Natural killer cell (primary cell): ENCODE data around the gene COLQ. TPM values are rescaled to one million over a fixed set of nuclear protein-coding genes. Genes with fewer than 3 reads are reported as not detected.
A peak's percentile ranks its signal among the peaks of the same experiment; 100 is the strongest.

Experiments used
- ATAC-seq, 3 donors: fragments of 150-1000 bp in 2 of 3; fragments of 200-7000 bp in 1 of 3; cut with Tn5 transposase; 1 replicate in 1 of 3; 2 replicates in 2 of 3; pipeline ENCODE4 v1.10.0; 2021; ENCODE audit warnings: mild to moderate bottlenecking in 2 of 3, moderate library complexity in 2 of 3
- DNase-seq, 2 donors: peaks; one replicate each; pipeline versions ENCODE4 v3.0.0 to v3.0.0-alpha.2; 2013 to 2021; ENCODE audit warnings: mixed read lengths in 1 of 2
- H3K27ac ChIP-seq: one replicate; pipeline ENCODE4 v1.5.1; 2013; ENCODE audit warnings: mild to moderate bottlenecking, low read length
- H3K27me3 ChIP-seq: one replicate; pipeline ENCODE4 v1.6.1; 2013; ENCODE audit warnings: low read length; ENCODE audit not compliant: control insufficient read depth, insufficient read depth
- H3K36me3 ChIP-seq: one replicate; pipeline ENCODE4 v1.6.1; 2013; ENCODE audit warnings: low read length; ENCODE audit not compliant: control insufficient read depth, insufficient read depth
- H3K4me1 ChIP-seq: one replicate; pipeline ENCODE4 v1.6.1; 2013; ENCODE audit warnings: low read length; ENCODE audit not compliant: control insufficient read depth, insufficient read depth
- H3K4me3 ChIP-seq: one replicate; pipeline ENCODE4 v1.5.1; 2013; ENCODE audit warnings: low read length
- H3K9me3 ChIP-seq: one replicate; pipeline ENCODE4 v1.6.1; 2013; ENCODE audit warnings: low read length; ENCODE audit not compliant: control insufficient read depth, insufficient read depth
- H3K27ac Mint-ChIP-seq, 2 donors: one replicate each; pipeline ENCODE4 v1.8.0; 2022; ENCODE audit warnings: mild to moderate bottlenecking in 2 of 2, mixed read lengths in 2 of 2, moderate library complexity in 1 of 2
- H3K27me3 Mint-ChIP-seq, 2 donors: one replicate each; pipeline ENCODE4 v1.8.0; 2022; ENCODE audit warnings: low read depth in 2 of 2, mixed read lengths in 2 of 2
- H3K36me3 Mint-ChIP-seq: one replicate; pipeline ENCODE4 v1.8.0; 2022; ENCODE audit warnings: mixed read lengths
- H3K4me1 Mint-ChIP-seq, 2 donors: one replicate each; pipeline ENCODE4 v1.8.0; 2022; ENCODE audit warnings: mixed read lengths in 2 of 2
- H3K4me3 Mint-ChIP-seq: one replicate; pipeline ENCODE4 v1.8.0; 2022; ENCODE audit warnings: mild to moderate bottlenecking, moderate library complexity, mixed read lengths
- H3K9me3 Mint-ChIP-seq, 2 donors: one replicate each; pipeline ENCODE4 v1.8.0; 2022; ENCODE audit warnings: mixed read lengths in 2 of 2
- WGBS: methylation state at CpG from one replicate; pipeline ENCODE4 v1.1.7; 2013; ENCODE audit warnings: missing lambda C conversion rate; ENCODE audit not compliant: insufficient coverage; 5-methylcytosine and 5-hydroxymethylcytosine counted together
- intact Hi-C: fragments of 100-400 bp; cut with micrococcal nuclease; formaldehyde crosslinking; loops from one replicate; pipeline ENCODE4 v1.14.2; 2022
- total RNA-seq, 4 donors: library from RNA; stranded (reverse); fragments of 120-200 nt in 1 of 4; gene quantifications; one replicate each; pipeline versions ENCODE4 v1.2.3 to v1.2.4, GENCODE V29; 2013 to 2022
- TF ChIP-seq, protein P1 (sequence below): fragments of 200-600 bp; IDR thresholded peaks from one replicate; pipeline ENCODE4 v1.8.0; 2022; ENCODE audit warnings: antibody characterized with exemption

Gene COLQ
- total RNA-seq, 3 donors from 2014 or later (not counting 1 experiment from before 2014, with no cell fraction given), result 37.7 to 60.7 (median 55.8) TPM

- Histone ChIP-seq H3K27ac (no peak overlapping the region), H3K4me1 (peaks cover 55% of the 10 kb centered on the region), H3K36me3 (no peaks in the 10 kb centered on the region), H3K27me3 (no peaks in the 10 kb centered on the region), H3K4me3 (no peak overlapping the region), H3K9me3 (no peaks in the 10 kb centered on the region)
- Mint-ChIP-seq H3K36me3 (no peaks in the 10 kb centered on the region), H3K4me1 (peaks cover 46 to 50% of the 10 kb centered on the region in 2 donors), H3K4me3 (peak overlapping the region; percentile 9), H3K9me3 (no peaks in the 10 kb centered on the region), H3K27ac (peak overlapping the region in 1 of 2 donors; percentile 85), H3K27me3 (no peaks in the 10 kb centered on the region)
- no peak for ATAC-seq
- WGBS, result 94% methylated on average over 6 of the region's 6 CpGs
- TF ChIP-seq, protein P1, sequence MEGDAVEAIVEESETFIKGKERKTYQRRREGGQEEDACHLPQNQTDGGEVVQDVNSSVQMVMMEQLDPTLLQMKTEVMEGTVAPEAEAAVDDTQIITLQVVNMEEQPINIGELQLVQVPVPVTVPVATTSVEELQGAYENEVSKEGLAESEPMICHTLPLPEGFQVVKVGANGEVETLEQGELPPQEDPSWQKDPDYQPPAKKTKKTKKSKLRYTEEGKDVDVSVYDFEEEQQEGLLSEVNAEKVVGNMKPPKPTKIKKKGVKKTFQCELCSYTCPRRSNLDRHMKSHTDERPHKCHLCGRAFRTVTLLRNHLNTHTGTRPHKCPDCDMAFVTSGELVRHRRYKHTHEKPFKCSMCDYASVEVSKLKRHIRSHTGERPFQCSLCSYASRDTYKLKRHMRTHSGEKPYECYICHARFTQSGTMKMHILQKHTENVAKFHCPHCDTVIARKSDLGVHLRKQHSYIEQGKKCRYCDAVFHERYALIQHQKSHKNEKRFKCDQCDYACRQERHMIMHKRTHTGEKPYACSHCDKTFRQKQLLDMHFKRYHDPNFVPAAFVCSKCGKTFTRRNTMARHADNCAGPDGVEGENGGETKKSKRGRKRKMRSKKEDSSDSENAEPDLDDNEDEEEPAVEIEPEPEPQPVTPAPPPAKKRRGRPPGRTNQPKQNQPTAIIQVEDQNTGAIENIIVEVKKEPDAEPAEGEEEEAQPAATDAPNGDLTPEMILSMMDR, result no peak
- DNase-seq, result no peak
- intact Hi-C loops, result loop anchor here (5.0 kb wide), 1 partner anchor 57 kb away; no protein-coding TSS in a partner anchor
Observed at GRCh38 chr3:15523660-15524417, 2.3 kb upstream of the COLQ start.

- Histone ChIP-seq H3K36me3 (no peaks in the 10 kb centered on the region), H3K4me1 (peaks cover 51% of the 10 kb centered on the region), H3K27me3 (no peaks in the 10 kb centered on the region), H3K9me3 (no peaks in the 10 kb centered on the region), H3K27ac (peak overlapping the region; percentile 11), H3K4me3 (no peak overlapping the region)
- Mint-ChIP-seq H3K4me3 (peak overlapping the region; percentile 90), H3K27me3 (no peaks in the 10 kb centered on the region), H3K4me1 (peaks cover 52 to 61% of the 10 kb centered on the region in 2 donors), H3K36me3 (no peaks in the 10 kb centered on the region), H3K27ac (peak overlapping the region; percentile 85 to 92), H3K9me3 (no peaks in the 10 kb centered on the region)
- TF ChIP-seq, protein P1, result no peak
- no peak for ATAC-seq
- no peak for DNase-seq
- intact Hi-C loops, result loop anchor here (5.0 kb wide), 1 partner anchor 55 kb away; no protein-coding TSS in a partner anchor
Observed at GRCh38 chr3:15522016-15522415, 510 bp upstream of the COLQ start.

GRCh38 chr3:15520804-15521572 lies 518 bp downstream of the COLQ start:
- Mint-ChIP-seq H3K4me1 (peaks cover 52 to 69% of the 10 kb centered on the region in 2 donors), H3K27ac (peak overlapping the region; percentile 85 to 92), H3K9me3 (no peaks in the 10 kb centered on the region), H3K36me3 (no peaks in the 10 kb centered on the region), H3K4me3 (peak overlapping the region; percentile 90), H3K27me3 (no peaks in the 10 kb centered on the region)
- no peaks in the 10 kb centered on the region for H3K9me3 ChIP-seq
- peak overlapping the region; percentile 34 for H3K4me3 ChIP-seq
- intact Hi-C loops, result loop anchor here (1.0 to 5.0 kb wide), 3 partner anchors 14 to 54 kb away; no protein-coding TSS in a partner anchor
- ATAC-seq (no peak), DNase-seq (no peak)
- no peaks in the 10 kb centered on the region for H3K27me3 ChIP-seq
- H3K4me1 ChIP-seq, result peaks cover 50% of the 10 kb centered on the region
- TF ChIP-seq, protein P1, result no peak
- 35% methylated on average over 11 of the region's 14 CpGs for WGBS
- peak overlapping the region; percentile 69 for H3K27ac ChIP-seq
- no peaks in the 10 kb centered on the region for H3K36me3 ChIP-seq
